Measurements from ENCODE around the gene AS3MT. TPM values are rescaled to one million over a fixed set of nuclear protein-coding genes. Genes with fewer than 3 reads are reported as not detected.
"Not testable (repeated sequence)": the region's sequence is repeated elsewhere in the genome, so short reads cannot be mapped to it uniquely, and the experiment has no call there.

The AS3MT gene
- total and polyA plus RNA-seq, 2 of the 8 experiments (the other 6 are each of a cell fraction or from before 2014, with no cell fraction given), result 5.8 to 10.3 TPM

GRCh38 chr10:102820008-102820407, 49.3 kb upstream of the AS3MT start:
- CTCF ChIA-PET (ENCODE audit: partially characterized antibody), result interaction anchor here (0.7 to 4.7 kb wide), 9 partner anchors 13 to 275 kb away, joined by 3 to 26 read pairs (median 3); partner anchors contain the start of genes AS3MT and CYP17A1
- H3K27me3 ChIP-seq (replicated peaks in 1 of 4; ENCODE audit: control insufficient read depth in 3 of 4, extremely low read depth in 1 of 4, insufficient read depth in 3 of 4, low read length in 3 of 4); H3K79me2 ChIP-seq (ENCODE audit: control insufficient read depth in 1 of 2, insufficient read depth in 2 of 2, low read length in 2 of 2); H3K4ac ChIP-seq (replicated peaks; ENCODE audit: insufficient read length, low read depth, low read length); H4K5ac ChIP-seq (ENCODE audit: insufficient read length, low read depth, low read length); H3K18ac ChIP-seq (ENCODE audit: extremely low read depth, low read length); H3K79me1 ChIP-seq (ENCODE audit: low read depth, low read length); DNase-seq (ENCODE audit: low read depth in 1 of 2, low spot score in 2 of 2); H2BK5ac ChIP-seq (ENCODE audit: low read depth, low read length); H3K4me2 ChIP-seq (ENCODE audit: insufficient read depth in 1 of 2, low read depth in 2 of 2, low read length in 2 of 2); H3K4me1 ChIP-seq (replicated peaks in 1 of 4; ENCODE audit: control insufficient read depth in 3 of 4, insufficient read depth in 4 of 4, low read length in 3 of 4); H3K9ac ChIP-seq (replicated peaks in 1 of 4; ENCODE audit: extremely low read depth in 1 of 4, low read depth in 3 of 4, low read length in 3 of 4); H3K36me3 ChIP-seq (ENCODE audit: control insufficient read depth in 2 of 4, insufficient read depth in 4 of 4, low read length in 3 of 4); H2BK20ac ChIP-seq (ENCODE audit: low read length); H2BK120ac ChIP-seq (replicated peaks; ENCODE audit: low read depth, low read length); H3K23me2 ChIP-seq (ENCODE audit: low read depth, low read length); H3K4me3 ChIP-seq (ENCODE audit: extremely low read depth in 1 of 4, insufficient read depth in 2 of 4, low read depth in 3 of 4, low read length in 4 of 4); H2AK5ac ChIP-seq (ENCODE audit: low read depth, low read length); H4K91ac ChIP-seq (replicated peaks; ENCODE audit: insufficient read length, low read length); H3K9me3 ChIP-seq (ENCODE audit: insufficient read depth in 2 of 2, low read depth in 1 of 2, low read length in 1 of 2); H4K8ac ChIP-seq (ENCODE audit: extremely low read depth, insufficient read depth, low read length); H2AFZ ChIP-seq (ENCODE audit: low read length); H2BK15ac ChIP-seq (ENCODE audit: low read length); H3K56ac ChIP-seq (replicated peaks; ENCODE audit: insufficient read length, low read depth, low read length); H2BK12ac ChIP-seq (ENCODE audit: low read depth, low read length); H4K20me1 ChIP-seq (replicated peaks in 1 of 2; ENCODE audit: control insufficient read depth in 1 of 2, insufficient read depth in 2 of 2, low read length in 2 of 2); H3K23ac ChIP-seq (ENCODE audit: insufficient read length); H3K27ac ChIP-seq (ENCODE audit: low read depth, low read length); H3K14ac ChIP-seq (ENCODE audit: insufficient read length); FAIRE-seq; POLR2A ChIA-PET (ENCODE audit: partially characterized antibody): not testable (repeated sequence)
- 95% methylated on average over 5 of the region's 5 CpGs; no CpG with 5 or more reads in 1 of the 2 experiments for WGBS, 2 experiments (ENCODE audit: extremely low coverage in 1 of 2, insufficient coverage in 1 of 2, insufficient read length in 1 of 2, insufficient replicate concordance in 2 of 2, low coverage in 1 of 2, low lambda C conversion rate in 2 of 2, missing lambda C conversion rate in 1 of 2)

Data from H1 (cell line).